HCT116 (cell line): Measurements from ENCODE around the gene TP53. TPM values are rescaled to one million over a fixed set of nuclear protein-coding genes. Genes with fewer than 3 reads are reported as not detected.

ENCODE experiments used
- ATAC-seq: fragments of 200-7000 bp; cut with Tn5 transposase; 2 replicates; pipeline ENCODE4 v1.9.1; 2020; ENCODE audit warnings: mild to moderate bottlenecking, moderate library complexity
- BruUV-seq: library from RNA; stranded (reverse); fragments of 400-500 nt; replicated peaks from 2 replicates; lab custom pipeline; 2021; lab: Mats Ljungman, UMichigan
- CTCF ChIA-PET: fragments of 300-600 bp; sonication (Branson Sonifier 250); formaldehyde crosslinking; loops from one replicate; lab custom pipeline; 2021; ENCODE audit warnings: antibody characterized with exemption; lab: Charles Lee
- POLR2A ChIA-PET: fragments of 300-600, 350-600 bp; sonication (Branson Sonifier 250); formaldehyde crosslinking; loops from one replicate; lab custom pipeline; 2021; ENCODE audit warnings: antibody characterized with exemption; lab: Charles Lee
- RAD21 ChIA-PET, 2 experiments: fragments of 300-600 bp; sonication (Branson Sonifier 250); formaldehyde crosslinking; loops; one replicate each; lab custom pipeline; 2023; ENCODE audit warnings: low total read pairs in 2 of 2; ENCODE audit not compliant: uncharacterized antibody in 2 of 2, unreplicated experiment in 2 of 2, low non-redundant PET in 1 of 2; lab: Charles Lee
- DNase-seq: peaks from one replicate; pipeline ENCODE4 v3.0.0-alpha.2; 2010; ENCODE audit warnings: low read depth, low spot score
- H2AFZ ChIP-seq: fragments of 200-600 bp; shearing (Covaris generic), sonication (generic); 2 replicates; pipeline ENCODE4 v1.6.1; 2017; ENCODE audit warnings: low read depth, mixed run types, mixed read lengths, antibody characterized with exemption, low read length; ENCODE audit not compliant: poor library complexity, severe bottlenecking
- H3K27ac ChIP-seq: 2 replicates; pipeline ENCODE4 v1.5.1; 2012; ENCODE audit warnings: low read depth, low read length
- H3K27me3 ChIP-seq: fragments of 200-600 bp; sonication (generic); 2 replicates; pipeline ENCODE4 v1.6.1; 2016; ENCODE audit warnings: mixed run types, low read length, mixed read lengths; ENCODE audit not compliant: insufficient read depth
- H3K36me3 ChIP-seq, 2 experiments: fragments of 200-500 bp in 1 of 2; fragments of 200-600 bp in 1 of 2; sonication (Bioruptor generic) in 1 of 2; sonication (generic) in 1 of 2; 2 replicates each; pipeline versions ENCODE4 v1.5.1 to v1.6.1; 2014 to 2016; ENCODE audit warnings: low read length in 2 of 2, inconsistent platforms in 1 of 2, mixed read lengths in 1 of 2, mixed run types in 1 of 2; ENCODE audit not compliant: insufficient read depth in 2 of 2, control insufficient read depth in 1 of 2
- H3K4me1 ChIP-seq, 2 experiments: fragments of 200-600 bp in 1 of 2; sonication (generic) in 1 of 2; 2 replicates each; pipeline versions ENCODE4 v1.5.1 to v1.6.1; 2012 to 2017; ENCODE audit warnings: low read length in 2 of 2, inconsistent platforms in 1 of 2, mild to moderate bottlenecking in 1 of 2, mixed read lengths in 1 of 2, mixed run types in 1 of 2, moderate library complexity in 1 of 2; ENCODE audit not compliant: insufficient read depth in 2 of 2, control insufficient read depth in 1 of 2
- H3K4me2 ChIP-seq: fragments of 200-600 bp; sonication (generic); 2 replicates; pipeline ENCODE4 v1.6.1; 2017; ENCODE audit warnings: mixed run types, low read length, mixed read lengths
- H3K4me3 ChIP-seq, 2 experiments: fragments of 200-600 bp in 1 of 2; sonication (generic) in 1 of 2; replicated peaks in 1 of 2; 2 replicates each; pipeline ENCODE4 v1.5.1; 2011 to 2016; ENCODE audit warnings: low read length in 2 of 2, control low read depth in 1 of 2, low read depth in 1 of 2, mild to moderate bottlenecking in 1 of 2, mixed read lengths in 1 of 2, mixed run types in 1 of 2
- H3K79me2 ChIP-seq: fragments of 200-600 bp; sonication (generic); 2 replicates; pipeline ENCODE4 v1.6.1; 2017; ENCODE audit warnings: mild to moderate bottlenecking, mixed run types, low read length, moderate library complexity, mixed read lengths; ENCODE audit not compliant: insufficient read depth
- H3K9ac ChIP-seq: fragments of 200-600 bp; sonication (generic); 2 replicates; pipeline ENCODE4 v1.6.1; 2016; ENCODE audit warnings: low read length, mixed read lengths
- H3K9me2 ChIP-seq: fragments of 200-600 bp; sonication (generic), shearing (Covaris generic); 2 replicates; pipeline ENCODE4 v1.6.1; 2017; ENCODE audit warnings: mixed run types, mild to moderate bottlenecking, moderate library complexity; ENCODE audit not compliant: insufficient read depth
- H3K9me3 ChIP-seq, 2 experiments: fragments of 200-500 bp in 1 of 2; fragments of 200-600 bp in 1 of 2; sonication (Bioruptor generic) in 1 of 2; sonication (generic) in 1 of 2; 2 replicates each; pipeline ENCODE4 v1.6.1; 2014 to 2017; ENCODE audit warnings: low read length in 2 of 2, mixed read lengths in 2 of 2, inconsistent platforms in 1 of 2, low read depth in 1 of 2, mild to moderate bottlenecking in 1 of 2, mixed run types in 1 of 2, moderate library complexity in 1 of 2; ENCODE audit not compliant: control insufficient read depth in 1 of 2, insufficient read depth in 1 of 2
- H4K20me1 ChIP-seq: fragments of 200-600 bp; sonication (generic), shearing (Covaris generic); 2 replicates; pipeline ENCODE4 v1.6.1; 2017; ENCODE audit warnings: mixed run types, mild to moderate bottlenecking, moderate library complexity; ENCODE audit not compliant: insufficient read depth
- CBX3 ChIP-seq: IDR thresholded peaks from 2 replicates; pipeline ENCODE4 v1.6.1; 2012; ENCODE audit warnings: low read depth
- CTCF ChIP-seq, 3 experiments: fragments of 200-600 bp in 1 of 3; sonication (generic) in 1 of 3; IDR thresholded peaks in 2 of 3; conservative IDR thresholded peaks in 1 of 3; 2 replicates each; pipeline ENCODE4 v1.5.1; 2012 to 2017; ENCODE audit warnings: low read depth in 2 of 3, low read length in 2 of 3, antibody characterized with exemption in 1 of 3, borderline replicate concordance in 1 of 3, control low read depth in 1 of 3, mild to moderate bottlenecking in 1 of 3, mixed read lengths in 1 of 3, mixed run types in 1 of 3, moderate library complexity in 1 of 3; ENCODE audit not compliant: insufficient read depth in 1 of 3
- EGR1 ChIP-seq: IDR thresholded peaks from 2 replicates; pipeline ENCODE4 v1.6.1; 2012; ENCODE audit warnings: low read depth
- ELF1 ChIP-seq: IDR thresholded peaks from 2 replicates; pipeline ENCODE4 v1.6.1; 2012; ENCODE audit warnings: low read depth, borderline replicate concordance
- EZH2 ChIP-seq: fragments of 200-600 bp; sonication (generic); IDR thresholded peaks from 2 replicates; pipeline ENCODE4 v1.6.1; 2017; ENCODE audit warnings: antibody characterized with exemption, mixed run types
- FOSL1 ChIP-seq: IDR thresholded peaks from 2 replicates; pipeline ENCODE4 v1.6.1; 2012; ENCODE audit warnings: low read depth
- POLR2AphosphoS5 ChIP-seq: IDR thresholded peaks from 2 replicates; pipeline ENCODE4 v1.6.1; 2011; ENCODE audit warnings: mild to moderate bottlenecking, low read depth, low read length, moderate library complexity
- RAD21 ChIP-seq: IDR thresholded peaks from 2 replicates; pipeline ENCODE4 v1.6.1; 2012; ENCODE audit warnings: low read depth, mild to moderate bottlenecking
- SRF ChIP-seq: IDR thresholded peaks from 2 replicates; pipeline ENCODE4 v1.6.1; 2012; ENCODE audit warnings: low read depth
- TCF7L2 ChIP-seq: IDR thresholded peaks from 2 replicates; pipeline ENCODE4 v1.7.0; 2011; ENCODE audit warnings: borderline replicate concordance, inconsistent platforms; ENCODE audit not compliant: insufficient read depth, insufficient read length; ENCODE audit errors: extremely low read depth
- YY1 ChIP-seq: IDR thresholded peaks from 2 replicates; pipeline ENCODE4 v1.6.1; 2011; ENCODE audit warnings: low read length, low read depth, moderate library complexity, mild to moderate bottlenecking; ENCODE audit not compliant: insufficient replicate concordance; ENCODE audit errors: extremely low read depth
- ZNF274 ChIP-seq: fragments of 200-500 bp; sonication (Bioruptor generic); IDR thresholded peaks from 2 replicates; pipeline ENCODE4 v1.6.1; 2014; ENCODE audit warnings: mild to moderate bottlenecking, low read depth, low read length, inconsistent platforms
- intact Hi-C: fragments of 100-400 bp; cut with micrococcal nuclease; formaldehyde crosslinking; loops from 2 replicates; pipeline ENCODE4 v1.10.0; 2022
- total RNA-seq: library from RNA; stranded (reverse); gene quantifications from one replicate; pipeline ENCODE4 v1.2.1, GENCODE V29; 2021; ENCODE audit not compliant: unreplicated experiment
- TF ChIP-seq, protein P1 (sequence below): IDR thresholded peaks from 2 replicates; pipeline ENCODE4 v1.6.1; 2012

The TP53 gene
- total RNA-seq, 1 experiment from 2014 or later: 110 TPM

DNA sequence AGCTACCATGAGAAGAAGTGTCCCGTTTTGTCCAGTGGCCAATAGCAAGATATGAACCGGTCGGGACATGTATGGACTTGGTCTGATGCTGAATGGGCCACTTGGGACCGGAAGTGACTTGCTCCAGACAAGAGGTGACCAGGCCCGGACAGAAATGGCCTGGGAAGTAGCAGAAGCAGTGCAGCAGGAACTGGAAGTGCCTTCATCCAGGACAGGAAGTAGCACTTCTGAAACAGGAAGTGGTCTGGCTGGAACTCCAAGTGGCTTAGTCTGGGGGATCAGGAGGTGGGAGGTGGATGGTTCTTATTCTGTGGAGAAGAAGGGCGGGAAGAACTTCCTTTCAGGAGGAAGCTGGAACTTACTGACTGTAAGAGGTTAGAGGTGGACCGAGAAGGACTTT, 23.0 kb upstream of the TP53 start:
- BruUV-seq: no TSS peak
- DNase-seq (no peak), ATAC-seq (no peak)
- no peak for TF ChIP-seq POLR2AphosphoS5
- Histone ChIP-seq H3K4me3 (no peak overlapping the region), H2AFZ (no peak overlapping the region), H3K9me3 (no peaks in the 10 kb centered on the region), H3K27me3 (no peaks in the 10 kb centered on the region), H3K36me3 (no peaks in the 10 kb centered on the region), H3K9ac (no peak overlapping the region), H3K4me2 (no peak overlapping the region; the same call in 1 of the 2 replicates), H3K79me2 (no peaks in the 10 kb centered on the region), H3K4me1 (peaks cover 0 to 11% of the 10 kb centered on the region in 2 experiments; a peak in 1 of 4 replicates), H3K27ac (no peak overlapping the region), H3K9me2 (0 out of 2 replicates have a peak, but pooled peaks cover 3% of the 10 kb centered on the region), H4K20me1 (no peaks in the 10 kb centered on the region)
- CTCF ChIA-PET: interaction anchor here (0.9 kb wide), 1 partner anchor 23 kb away, joined by 3 read pairs; no protein-coding TSS in a partner anchor
- intact Hi-C loops: no loop called here
- RAD21 ChIA-PET: no interaction called here
- POLR2A ChIA-PET: no interaction called here

GRCh38 chr17:7709031-7709430, 21.7 kb upstream of the TP53 start:
- H3K9ac ChIP-seq: no peak overlapping the region
- intact Hi-C loops: no loop called here
- no peaks in the 10 kb centered on the region for H3K79me2 ChIP-seq
- H3K4me2 ChIP-seq: no peak overlapping the region
- no peak overlapping the region for H2AFZ ChIP-seq
- TF ChIP-seq RAD21 (no peak), SRF (no peak), EZH2 (no peak), YY1 (no peak), ELF1 (no peak), TCF7L2 (no peak), ZNF274 (no peak), CBX3 (no peak), EGR1 (no peak), CTCF (IDR thresholded peaks at IDR 0.05 in 2 of 3, conservative IDR thresholded peaks at IDR 0.05 in 1 of 3; ENCODE audit: borderline replicate concordance in 1 of 3, insufficient read depth in 1 of 3, low read depth in 2 of 3, low read length in 2 of 3) (no peak), FOSL1 (no peak)
- TF ChIP-seq, protein P1, sequence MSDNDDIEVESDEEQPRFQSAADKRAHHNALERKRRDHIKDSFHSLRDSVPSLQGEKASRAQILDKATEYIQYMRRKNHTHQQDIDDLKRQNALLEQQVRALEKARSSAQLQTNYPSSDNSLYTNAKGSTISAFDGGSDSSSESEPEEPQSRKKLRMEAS: no peak
- ChIA-PET RAD21 (no interaction called here), CTCF (no interaction called here), POLR2A (no interaction called here)
- no peaks in the 10 kb centered on the region for H3K36me3 ChIP-seq
- 0 out of 2 replicates have a peak, but pooled peaks cover 3% of the 10 kb centered on the region for H3K9me2 ChIP-seq
- H3K4me1 ChIP-seq: peaks cover 0 to 11% of the 10 kb centered on the region in 2 experiments; a peak in 1 of 4 replicates
- no TSS peak for BruUV-seq
- DNase-seq: no peak
- H3K4me3 ChIP-seq: no peak overlapping the region
- H3K9me3 ChIP-seq: no peaks in the 10 kb centered on the region
- no peak overlapping the region for H3K27ac ChIP-seq
- no peaks in the 10 kb centered on the region for H4K20me1 ChIP-seq
- H3K27me3 ChIP-seq: no peaks in the 10 kb centered on the region
- no peak for ATAC-seq
